Measurements from ENCODE around the gene NUP160. TPM values are rescaled to one million over a fixed set of nuclear protein-coding genes. Genes with fewer than 3 reads are reported as not detected.

The NUP160 gene
- total RNA-seq, 1 experiment from 2014 or later: 89.9 TPM

GRCh38 chr11:47857485-47857884 lies 9.3 kb upstream of the NUP160 start (continued):
- TF ChIP-seq ARID4B (CRISPR knock-in tag; IDR thresholded peaks at IDR 0.05; ENCODE audit: borderline replicate concordance) (no peak), NFE2L1 (CRISPR knock-in tag; IDR thresholded peaks at IDR 0.05) (no peak), USF1 (CRISPR knock-in tag; IDR thresholded peaks at IDR 0.05) (no peak), IRF2 (CRISPR knock-in tag; IDR thresholded peaks at IDR 0.05; ENCODE audit: borderline replicate concordance, low read depth) (no peak), MYBL2 (CRISPR knock-in tag; IDR thresholded peaks at IDR 0.05) (no peak), RELA (CRISPR knock-in tag; IDR thresholded peaks at IDR 0.05; ENCODE audit: borderline replicate concordance) (no peak), ZNF121 (CRISPR knock-in tag; IDR thresholded peaks at IDR 0.05) (no peak), SOX15 (CRISPR knock-in tag; IDR thresholded peaks at IDR 0.05) (no peak), ZNF263 (CRISPR knock-in tag; IDR thresholded peaks at IDR 0.05; ENCODE audit: low read depth) (no peak), FOXP4 (CRISPR knock-in tag; IDR thresholded peaks at IDR 0.05) (no peak), AR (CRISPR knock-in tag; IDR thresholded peaks at IDR 0.05) (no peak)

- no peak overlapping the region for H3K27ac Mint-ChIP-seq
- CTCF ChIA-PET: no interaction called here
- no peaks in the 10 kb centered on the region; the same call in none of the 2 replicates for H3K27me3 Mint-ChIP-seq (ENCODE audit: low read depth)
- H3K4me1 Mint-ChIP-seq: no peaks in the 10 kb centered on the region
- DNase-seq (ENCODE audit: low spot score): no peak
- no peak for TF ChIP-seq NFE2L1 (CRISPR knock-in tag; IDR thresholded peaks at IDR 0.05)
- no peaks in the 10 kb centered on the region for H3K9me3 Mint-ChIP-seq
- POLR2A ChIA-PET: no interaction called here
- no peaks in the 10 kb centered on the region for H3K36me3 Mint-ChIP-seq
- no peak overlapping the region for H3K4me3 Mint-ChIP-seq
- no peak for ATAC-seq
Observed at GRCh38 chr11:47856186-47856585, 8.0 kb upstream of the NUP160 start.

- H3K27ac Mint-ChIP-seq: no peak overlapping the region
- no peaks in the 10 kb centered on the region for H3K36me3 Mint-ChIP-seq
- ChIA-PET CTCF (interaction anchor here (0.7 to 2.4 kb wide), 2 partner anchors 10 to 345 kb away, joined by 4 to 8 read pairs; no protein-coding TSS in a partner anchor), POLR2A (no interaction called here)
- no peaks in the 10 kb centered on the region for H3K9me3 Mint-ChIP-seq
- DNase-seq (ENCODE audit: low spot score) (no peak), ATAC-seq (no peak)
- H3K4me1 Mint-ChIP-seq: no peaks in the 10 kb centered on the region
- no peak overlapping the region for H3K4me3 Mint-ChIP-seq
- H3K27me3 Mint-ChIP-seq (ENCODE audit: low read depth): no peaks in the 10 kb centered on the region; the same call in 1 of the 2 replicates
- no peak for TF ChIP-seq ZNF671 (CRISPR knock-in tag; IDR thresholded peaks at IDR 0.05)
- TF ChIP-seq AFF4 (CRISPR knock-in tag; IDR thresholded peaks at IDR 0.05; ENCODE audit: borderline replicate concordance): no peak
- no peak for TF ChIP-seq ZNF219 (CRISPR knock-in tag; IDR thresholded peaks at IDR 0.05; ENCODE audit: borderline replicate concordance)
- TF ChIP-seq IRF1 (CRISPR knock-in tag; IDR thresholded peaks at IDR 0.05): no peak
- TF ChIP-seq MAX (CRISPR knock-in tag; IDR thresholded peaks at IDR 0.05): no peak
Observed at GRCh38 chr11:47854667-47855066, 6.5 kb upstream of the NUP160 start.
